ENCODE measurements around the gene RWDD2A.
A peak's percentile ranks its signal among the peaks of the same experiment; 100 is the strongest.

Gene RWDD2A

GRCh38 chr6:83199173-83199862, 6.2 kb downstream of the RWDD2A start:
- DNase-seq, result no peak

- no peak for DNase-seq
These were observed 6.7 kb downstream of the RWDD2A start for GRCh38 chr6:83199863-83200225.

- DNase-seq, result no peak
These were observed 8.9 kb downstream of the RWDD2A start for GRCh38 chr6:83202031-83202430.

- peak; percentile 11 for DNase-seq
These were observed 22.2 kb downstream of the RWDD2A start for GRCh38 chr6:83215131-83216047.

GRCh38 chr6:83216806-83217205, 23.6 kb downstream of the RWDD2A start:
- DNase-seq, result no peak

- DNase-seq, result no peak
These were observed 25.5 kb downstream of the RWDD2A start for GRCh38 chr6:83218646-83219045.

- no peak for DNase-seq
These were observed 27.0 kb downstream of the RWDD2A start for GRCh38 chr6:83220121-83220520.

- DNase-seq, result no peak
These were observed 28.1 kb downstream of the RWDD2A start for GRCh38 chr6:83221276-83221675.

- peak; percentile 2 for DNase-seq
These were observed 28.8 kb downstream of the RWDD2A start for GRCh38 chr6:83221889-83222479.

- DNase-seq, result no peak
These were observed 33.4 kb downstream of the RWDD2A start for GRCh38 chr6:83226517-83226916.

GRCh38 chr6:83231146-83231545, 38.0 kb downstream of the RWDD2A start:
- DNase-seq, result no peak

- no peak for DNase-seq
These were observed 54.3 kb downstream of the RWDD2A start for GRCh38 chr6:83247471-83247870.
